ENCODE results near the gene BRINP3. TPM values are rescaled to one million over a fixed set of nuclear protein-coding genes. Genes with fewer than 3 reads are reported as not detected.

BRINP3 gene
- total RNA-seq, 2 experiments from 2014 or later = not detected

GRCh38 chr1:190474650-190475211 lies 2.9 kb downstream of the BRINP3 start:
- BruUV-seq (replicated peaks) = no TSS peak
- ChIA-PET POLR2A (interaction anchor here (0.8 to 1.0 kb wide), 2 partner anchors 9 to 338 kb away, joined by 3 read pairs; no protein-coding TSS in a partner anchor), CTCF (ENCODE audit: unreplicated experiment) (no interaction called here)
- no peaks in the 10 kb centered on the region for H3K9me3 ChIP-seq (ENCODE audit: low read length)
- no peak for TF ChIP-seq EZH2phosphoT487 (IDR thresholded peaks at IDR 0.05; ENCODE audit: borderline replicate concordance, low read depth, low read length)
- TF ChIP-seq CTCF (conservative IDR thresholded peaks at IDR 0.05; ENCODE audit: low read length) = no peak
- intact Hi-C loops (cut with micrococcal nuclease; ENCODE audit: unreplicated experiment) = no loop called here
- H3K36me3 ChIP-seq (ENCODE audit: insufficient read depth, low read length) = no peaks in the 10 kb centered on the region
- no peak overlapping the region for H3K4me2 ChIP-seq (ENCODE audit: low read length)
- H4K20me1 ChIP-seq (ENCODE audit: insufficient read depth, low read length) = no peaks in the 10 kb centered on the region
- no peak overlapping the region for H2AFZ ChIP-seq (ENCODE audit: low read length)
- DNase-seq (ENCODE audit: low spot score) = no peak
- no peaks in the 10 kb centered on the region for H3K79me2 ChIP-seq (ENCODE audit: insufficient read depth, low read depth, low read length)
- H3K4me3 ChIP-seq (ENCODE audit: low read depth, low read length, poor library complexity, severe bottlenecking) = no peak overlapping the region
- no peaks in the 10 kb centered on the region for H3K9me2 ChIP-seq (ENCODE audit: insufficient read depth, low read length)
- H3K27ac ChIP-seq (ENCODE audit: low read depth, low read length, poor library complexity, severe bottlenecking) = no peak overlapping the region
- H3K4me1 ChIP-seq (ENCODE audit: insufficient read depth, low read length, poor library complexity, severe bottlenecking) = no peaks in the 10 kb centered on the region

GRCh38 chr1:190474010-190474409 lies 3.7 kb downstream of the BRINP3 start:
- ChIA-PET POLR2A (no interaction called here), CTCF (ENCODE audit: unreplicated experiment) (no interaction called here)
- TF ChIP-seq EZH2phosphoT487 (IDR thresholded peaks at IDR 0.05; ENCODE audit: borderline replicate concordance, low read depth, low read length) (no peak), CTCF (conservative IDR thresholded peaks at IDR 0.05; ENCODE audit: low read length) (no peak)
- Histone ChIP-seq H3K4me2 (ENCODE audit: low read length) (no peak overlapping the region), H3K4me3 (ENCODE audit: low read depth, low read length, poor library complexity, severe bottlenecking) (no peak overlapping the region), H3K79me2 (ENCODE audit: insufficient read depth, low read depth, low read length) (no peaks in the 10 kb centered on the region), H3K27ac (ENCODE audit: low read depth, low read length, poor library complexity, severe bottlenecking) (no peak overlapping the region), H3K36me3 (ENCODE audit: insufficient read depth, low read length) (no peaks in the 10 kb centered on the region), H3K4me1 (ENCODE audit: insufficient read depth, low read length, poor library complexity, severe bottlenecking) (no peaks in the 10 kb centered on the region), H4K20me1 (ENCODE audit: insufficient read depth, low read length) (no peaks in the 10 kb centered on the region), H3K9me2 (ENCODE audit: insufficient read depth, low read length) (no peaks in the 10 kb centered on the region), H2AFZ (ENCODE audit: low read length) (no peak overlapping the region), H3K9me3 (ENCODE audit: low read length) (no peaks in the 10 kb centered on the region)
- intact Hi-C loops (cut with micrococcal nuclease; ENCODE audit: unreplicated experiment) = no loop called here
- BruUV-seq (replicated peaks) = no TSS peak
- no peak for DNase-seq (ENCODE audit: low spot score)

- no peaks in the 10 kb centered on the region for H3K36me3 ChIP-seq (ENCODE audit: insufficient read depth, low read length)
- TF ChIP-seq CTCF (conservative IDR thresholded peaks at IDR 0.05; ENCODE audit: low read length) (no peak), EZH2phosphoT487 (IDR thresholded peaks at IDR 0.05; ENCODE audit: borderline replicate concordance, low read depth, low read length) (no peak)
- BruUV-seq (replicated peaks) = no TSS peak
- H3K27ac ChIP-seq (ENCODE audit: low read depth, low read length, poor library complexity, severe bottlenecking) = no peak overlapping the region
- intact Hi-C loops (cut with micrococcal nuclease; ENCODE audit: unreplicated experiment) = no loop called here
- POLR2A ChIA-PET = no interaction called here
- H3K9me3 ChIP-seq (ENCODE audit: low read length) = no peaks in the 10 kb centered on the region
- CTCF ChIA-PET (ENCODE audit: unreplicated experiment) = no interaction called here
- no peaks in the 10 kb centered on the region for H4K20me1 ChIP-seq (ENCODE audit: insufficient read depth, low read length)
- H3K4me3 ChIP-seq (ENCODE audit: low read depth, low read length, poor library complexity, severe bottlenecking) = no peak overlapping the region
- no peaks in the 10 kb centered on the region for H3K9me2 ChIP-seq (ENCODE audit: insufficient read depth, low read length)
- no peaks in the 10 kb centered on the region for H3K4me1 ChIP-seq (ENCODE audit: insufficient read depth, low read length, poor library complexity, severe bottlenecking)
- H3K79me2 ChIP-seq (ENCODE audit: insufficient read depth, low read depth, low read length) = no peaks in the 10 kb centered on the region
- H3K4me2 ChIP-seq (ENCODE audit: low read length) = no peak overlapping the region
- H2AFZ ChIP-seq (ENCODE audit: low read length) = no peak overlapping the region
- DNase-seq (ENCODE audit: low spot score) = no peak
These were observed 5.2 kb downstream of the BRINP3 start for GRCh38 chr1:190472494-190472893.

Data from OCI-LY7 (cell line).